Daoy (cell line): ENCODE results near the gene MUSK. TPM values are rescaled to one million over a fixed set of nuclear protein-coding genes. Genes with fewer than 3 reads are reported as not detected.
A peak's percentile ranks its signal among the peaks of the same experiment; 100 is the strongest.

Experiments
- DNase-seq: peaks from one replicate; pipeline ENCODE4 v3.0.0-alpha.2; 2015; ENCODE audit warnings: low read depth
- total RNA-seq: library from RNA; depleted of rRNA; stranded (reverse); fragments of >200 nt; shearing (Covaris generic); gene quantifications from 2 replicates; pipeline ENCODE4 v1.2.3, GENCODE V29; 2014

The MUSK gene
- total RNA-seq, 1 experiment from 2014 or later: not detected

- peak; percentile 70 for DNase-seq
These were observed 22.5 kb downstream of the MUSK start for GRCh38 chr9:110691002-110691549.

DNA sequence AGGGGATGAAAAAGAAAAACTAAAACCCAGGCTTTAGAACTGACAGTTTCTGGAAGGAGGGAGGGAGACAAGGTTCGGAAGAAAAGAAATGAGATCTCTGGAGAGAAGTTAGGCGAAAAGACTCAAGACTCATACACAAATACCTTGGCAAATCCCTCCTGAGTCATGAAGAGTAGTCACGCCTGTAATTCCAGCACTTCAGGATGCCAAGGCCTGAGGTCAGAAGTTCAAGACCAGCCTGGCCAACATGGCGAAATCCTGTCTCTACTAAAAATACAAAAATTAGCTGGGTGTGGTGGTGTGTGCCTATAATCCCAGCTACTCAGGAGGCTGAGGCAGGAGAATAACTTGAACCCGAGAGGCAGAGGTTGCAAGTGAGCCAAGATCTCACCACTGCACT, 27.3 kb downstream of the MUSK start:
- peak; percentile 56 for DNase-seq

DNA sequence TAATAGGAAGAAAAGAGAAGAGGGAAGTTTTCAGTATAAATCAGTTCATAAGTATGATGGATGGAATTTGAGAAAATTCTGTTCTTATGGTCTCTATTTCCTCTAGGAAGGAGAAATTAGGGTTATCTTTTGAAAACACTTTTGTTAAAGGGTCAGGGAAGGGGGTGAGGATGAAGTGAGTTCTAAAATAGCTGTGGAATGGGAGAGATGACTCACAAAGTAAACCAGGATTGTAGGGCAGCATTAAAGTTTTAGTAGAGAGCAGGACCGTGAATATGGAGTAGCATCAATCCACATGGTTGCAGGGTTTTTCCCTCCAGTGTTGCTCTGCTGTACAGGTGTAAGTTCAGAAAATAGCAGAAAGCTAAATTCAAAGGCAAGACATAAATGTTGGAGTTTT, 32.4 kb downstream of the MUSK start:
- peak; percentile 41 for DNase-seq

DNA sequence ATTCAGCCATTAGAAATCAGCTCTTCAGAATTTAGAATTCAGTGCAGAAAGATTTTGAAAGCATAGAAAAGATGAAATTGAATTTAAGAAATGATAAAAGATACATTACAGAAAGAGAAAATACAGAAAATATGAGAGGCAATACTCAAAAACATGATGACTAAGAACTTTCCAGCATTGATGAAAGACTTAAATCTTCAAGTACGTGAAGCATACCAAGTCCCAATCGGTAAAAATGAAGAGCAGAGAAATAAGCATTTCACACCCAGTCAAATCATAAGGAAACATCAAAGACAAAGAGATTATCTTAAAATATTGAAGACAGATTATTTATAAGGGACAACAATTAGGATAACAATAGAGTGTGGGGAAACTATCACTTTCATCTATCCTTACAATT, 35.1 kb downstream of the MUSK start:
- no peak for DNase-seq

DNA sequence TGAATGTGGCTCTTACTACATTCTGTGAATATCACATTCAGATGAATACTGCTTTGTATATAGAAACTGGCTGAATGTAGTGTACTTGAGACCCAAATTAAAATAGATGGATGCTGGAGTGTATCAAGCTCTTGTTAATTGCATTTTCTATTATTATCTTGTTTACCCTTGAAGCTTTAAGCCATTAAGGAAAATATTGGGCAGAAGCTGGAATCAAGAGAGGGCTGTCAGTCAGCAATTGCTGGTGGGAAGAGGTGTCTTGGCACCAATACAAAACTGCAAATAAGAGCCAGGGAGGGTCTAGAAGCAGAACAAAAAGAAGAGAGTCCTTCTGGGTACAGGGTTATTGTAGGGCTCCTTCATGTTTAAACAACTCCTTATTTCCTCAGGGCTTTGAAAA, 38.8 kb downstream of the MUSK start:
- no peak for DNase-seq

DNA sequence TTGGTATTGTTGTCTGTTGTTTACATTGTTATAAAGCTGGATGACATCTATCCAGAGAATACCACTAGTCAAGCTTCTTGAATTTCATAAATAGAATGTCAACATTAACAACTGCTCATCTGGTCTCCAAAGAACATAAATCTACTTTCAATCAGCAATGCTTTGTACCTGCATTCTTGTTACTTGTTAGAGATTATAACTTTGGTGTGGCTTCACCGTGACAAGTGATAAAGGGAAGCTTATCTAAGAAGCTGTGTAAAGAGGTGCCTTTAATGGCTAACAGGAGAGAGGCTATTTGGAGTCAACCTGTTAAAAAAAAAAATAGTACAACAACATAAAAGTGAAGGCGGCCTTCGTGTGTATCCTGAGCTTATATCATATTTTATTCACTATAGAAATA, 41.8 kb downstream of the MUSK start:
- DNase-seq: no peak

DNA sequence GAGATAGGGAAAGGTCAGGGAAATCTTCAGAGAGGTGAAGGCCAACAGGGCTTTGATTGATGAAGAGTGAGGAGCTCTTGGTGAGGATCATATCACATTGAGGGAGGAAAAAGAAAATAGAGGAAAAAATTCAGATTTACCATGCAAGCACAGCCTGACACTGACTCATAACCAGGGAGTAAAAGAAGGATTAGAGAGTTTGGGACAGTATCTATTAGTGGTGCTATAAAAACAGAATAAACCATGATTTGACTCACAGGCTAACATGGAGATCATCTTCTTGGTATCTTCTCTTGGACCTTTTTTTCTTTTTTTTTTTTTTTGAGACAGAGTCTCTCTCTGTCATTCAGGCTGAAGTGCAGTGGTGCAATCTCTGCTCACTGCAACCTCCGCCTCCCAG, 44.4 kb downstream of the MUSK start:
- no peak for DNase-seq

- peak; percentile 25 for DNase-seq
These were observed 45.7 kb downstream of the MUSK start for GRCh38 chr9:110714314-110714713.

- DNase-seq: no peak
These were observed 59.5 kb downstream of the MUSK start for GRCh38 chr9:110728058-110728457.

- no peak for DNase-seq
These were observed 61.0 kb downstream of the MUSK start for GRCh38 chr9:110729641-110730040.

GRCh38 chr9:110731437-110732028, 62.9 kb downstream of the MUSK start:
- no peak for DNase-seq

GRCh38 chr9:110738982-110739381, 70.4 kb downstream of the MUSK start:
- DNase-seq: no peak

- DNase-seq: peak; percentile 74
These were observed 74.3 kb downstream of the MUSK start for GRCh38 chr9:110742741-110743371.

- peak; percentile 96 for DNase-seq
These were observed 76.3 kb downstream of the MUSK start for GRCh38 chr9:110744715-110745384.

DNA sequence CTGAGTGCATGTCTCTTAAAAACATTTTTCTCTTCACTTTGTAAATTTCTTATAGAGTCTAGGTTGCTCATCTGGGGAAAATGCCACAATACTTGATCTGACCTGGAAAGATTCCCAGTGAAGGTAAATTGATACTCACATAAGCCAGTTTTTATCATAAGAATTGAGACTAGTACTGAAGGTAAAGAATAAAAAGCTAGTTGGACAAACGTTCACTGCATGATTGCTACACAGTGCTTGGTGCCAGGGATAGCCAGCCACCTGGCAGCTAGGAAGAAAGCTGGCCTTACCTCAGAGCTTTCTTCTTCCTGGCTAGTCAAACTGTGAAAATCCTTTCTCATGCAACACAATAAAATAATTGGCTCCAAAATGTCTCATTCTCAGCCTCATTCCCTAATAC, 77.1 kb downstream of the MUSK start:
- peak; percentile 32 for DNase-seq

DNA sequence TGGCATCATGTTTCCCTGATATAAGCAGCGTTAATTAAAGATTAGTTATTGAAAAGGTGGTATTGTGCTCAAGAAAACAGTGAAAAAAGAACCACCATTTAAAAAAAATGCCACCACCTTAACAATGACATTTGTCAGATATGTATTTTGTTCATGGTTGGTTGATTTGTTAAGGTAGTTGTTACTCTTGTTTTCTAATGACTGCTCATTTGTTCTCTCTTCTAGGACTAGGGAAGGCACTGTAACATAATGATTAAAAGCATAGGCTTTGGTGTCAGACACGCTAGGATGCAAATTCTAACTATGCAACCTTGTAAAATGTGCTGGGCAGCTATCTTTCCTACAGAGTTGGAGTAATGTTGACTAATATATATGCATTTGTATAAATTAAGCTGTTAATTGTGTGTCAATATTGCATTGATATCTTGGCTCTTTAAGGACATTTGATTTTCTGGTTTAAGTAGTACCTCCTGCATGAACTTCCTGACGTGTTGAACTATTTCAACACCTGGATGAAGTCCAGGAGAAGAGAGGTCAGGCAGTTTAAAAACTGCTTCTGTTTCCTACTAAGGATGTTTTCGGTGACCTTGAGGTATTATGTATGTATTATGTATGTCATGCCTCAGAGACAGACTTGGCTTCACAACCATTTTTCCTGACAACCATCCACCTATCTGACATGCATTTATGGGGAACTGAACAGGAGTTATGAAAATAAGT, 77.8 kb downstream of the MUSK start:
- no peak for DNase-seq

GRCh38 chr9:110748251-110748893, 79.8 kb downstream of the MUSK start:
- DNase-seq: peak; percentile 25

GRCh38 chr9:110750272-110750671, 81.7 kb downstream of the MUSK start:
- no peak for DNase-seq

GRCh38 chr9:110751971-110752370, 83.4 kb downstream of the MUSK start:
- no peak for DNase-seq

DNA sequence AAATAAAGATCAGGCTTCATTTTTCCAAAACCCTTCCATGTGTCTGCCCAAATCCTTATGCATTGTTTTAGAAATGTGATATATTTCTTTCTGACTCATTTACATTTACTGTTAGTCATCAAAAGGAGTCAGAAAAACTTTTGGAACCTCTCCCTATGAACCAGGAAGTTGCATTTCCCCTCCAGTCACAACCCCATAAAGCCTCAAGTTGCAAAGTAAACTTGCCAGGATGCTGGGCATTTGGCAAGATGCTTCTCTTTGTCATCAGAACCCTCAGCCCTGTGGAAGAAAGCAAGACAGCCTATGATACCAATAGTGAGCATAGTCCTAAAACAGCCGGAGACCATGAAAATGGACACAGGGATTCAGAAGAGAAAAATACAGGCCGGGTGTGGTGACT, 84.2 kb downstream of the MUSK start:
- DNase-seq: peak; percentile 97

GRCh38 chr9:110753731-110754231, 85.2 kb downstream of the MUSK start:
- DNase-seq: peak; percentile 41

GRCh38 chr9:110755179-110755578, 86.6 kb downstream of the MUSK start:
- no peak for DNase-seq
